HFF-Myc (cell line): ENCODE data around the gene ADAMTS13.

Experiments used
- DNase-seq: peaks from one replicate; pipeline ENCODE4 v3.0.0-alpha.2; 2011; ENCODE audit warnings: low read depth; ENCODE audit errors: extremely low read depth
- H3K4me3 ChIP-seq: replicated peaks from 2 replicates; pipeline ENCODE4 v1.5.1; 2011; ENCODE audit warnings: low read depth, mild to moderate bottlenecking, control low read depth, low read length
- CTCF ChIP-seq: IDR thresholded peaks from 2 replicates; pipeline ENCODE4 v1.5.1; 2012; ENCODE audit warnings: mild to moderate bottlenecking, low read depth, low read length, control low read depth; ENCODE audit errors: missing control alignments

ADAMTS13 gene

DNA sequence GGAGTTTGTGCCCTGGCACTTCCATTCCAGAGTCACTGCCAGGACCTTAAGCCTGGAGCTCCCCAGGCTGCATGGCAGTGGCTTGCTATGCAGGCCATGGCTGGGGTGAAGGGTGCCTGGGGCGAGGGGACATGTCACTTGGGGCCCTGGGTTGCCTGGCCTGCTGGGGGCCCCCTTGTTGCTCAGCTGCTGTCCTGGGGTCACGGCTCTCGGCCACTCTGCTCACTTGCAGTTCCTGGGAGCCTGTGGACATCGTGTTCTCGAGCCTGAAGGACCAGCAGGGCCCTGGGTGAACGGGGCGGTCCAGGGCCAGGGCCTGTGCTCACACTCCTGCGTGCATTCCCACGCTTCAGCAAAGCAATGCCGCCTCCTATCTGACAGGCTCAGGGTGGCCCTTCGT lies 71.3 kb downstream of the ADAMTS13 start:
- no peak overlapping the region for H3K4me3 ChIP-seq
- no peak for DNase-seq
- TF ChIP-seq CTCF: no peak

GRCh38 chr9:133493845-133494540 lies 71.8 kb downstream of the ADAMTS13 start:
- no peak for TF ChIP-seq CTCF
- no peak for DNase-seq
- no peak overlapping the region for H3K4me3 ChIP-seq

- TF ChIP-seq CTCF: no peak
- no peak overlapping the region for H3K4me3 ChIP-seq
- DNase-seq: no peak
These were observed 72.6 kb downstream of the ADAMTS13 start for GRCh38 chr9:133494636-133495326.

DNA sequence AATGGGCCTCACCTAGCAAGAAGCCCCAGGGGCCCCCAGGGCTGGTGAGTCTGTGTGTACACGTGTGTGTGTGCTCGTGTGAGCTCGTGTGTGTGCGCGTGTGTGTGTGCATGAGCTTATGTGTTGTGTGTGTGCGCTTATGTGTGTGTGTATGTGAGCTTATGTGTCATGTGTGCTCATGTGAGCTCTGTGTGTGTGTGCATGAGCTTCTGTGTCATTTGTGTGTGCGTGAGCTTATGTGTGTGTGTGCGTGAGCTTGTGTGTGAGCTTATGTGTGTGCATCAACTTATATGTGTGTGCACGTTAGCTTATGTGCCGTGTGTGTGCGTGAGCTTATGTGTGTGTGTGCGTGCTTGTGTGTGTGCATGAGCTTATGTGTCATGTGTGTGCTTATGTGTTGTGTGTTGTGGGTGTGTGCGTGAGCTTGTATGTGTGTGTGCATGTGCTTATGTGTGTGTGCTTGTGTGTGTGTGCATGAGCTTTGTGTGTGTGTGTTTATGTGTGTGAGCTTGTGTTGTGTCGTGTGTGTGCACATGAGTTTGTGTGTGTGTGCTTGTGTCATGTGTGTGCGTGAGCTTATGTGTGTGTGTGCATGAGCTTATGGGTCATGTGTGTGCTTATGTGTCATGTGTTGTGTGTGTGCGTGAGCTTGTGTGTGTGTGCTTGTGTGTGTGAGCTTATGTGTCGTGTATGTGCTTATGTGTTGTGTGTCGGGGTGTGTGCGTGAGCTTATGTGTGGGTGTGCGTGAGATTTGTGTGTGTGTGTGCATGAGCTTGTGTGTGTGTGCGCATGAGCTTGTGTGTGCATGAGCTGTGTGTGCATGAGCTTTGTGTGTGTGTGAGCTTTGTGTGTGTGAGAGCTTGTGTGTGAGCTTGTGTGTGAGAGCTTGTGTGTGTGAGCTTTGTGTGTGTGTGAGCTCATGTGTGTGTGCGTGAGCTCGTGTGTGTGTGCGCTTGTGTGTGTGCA lies 73.4 kb downstream of the ADAMTS13 start:
- no peak for DNase-seq
- no peak for TF ChIP-seq CTCF
- no peak overlapping the region for H3K4me3 ChIP-seq

DNA sequence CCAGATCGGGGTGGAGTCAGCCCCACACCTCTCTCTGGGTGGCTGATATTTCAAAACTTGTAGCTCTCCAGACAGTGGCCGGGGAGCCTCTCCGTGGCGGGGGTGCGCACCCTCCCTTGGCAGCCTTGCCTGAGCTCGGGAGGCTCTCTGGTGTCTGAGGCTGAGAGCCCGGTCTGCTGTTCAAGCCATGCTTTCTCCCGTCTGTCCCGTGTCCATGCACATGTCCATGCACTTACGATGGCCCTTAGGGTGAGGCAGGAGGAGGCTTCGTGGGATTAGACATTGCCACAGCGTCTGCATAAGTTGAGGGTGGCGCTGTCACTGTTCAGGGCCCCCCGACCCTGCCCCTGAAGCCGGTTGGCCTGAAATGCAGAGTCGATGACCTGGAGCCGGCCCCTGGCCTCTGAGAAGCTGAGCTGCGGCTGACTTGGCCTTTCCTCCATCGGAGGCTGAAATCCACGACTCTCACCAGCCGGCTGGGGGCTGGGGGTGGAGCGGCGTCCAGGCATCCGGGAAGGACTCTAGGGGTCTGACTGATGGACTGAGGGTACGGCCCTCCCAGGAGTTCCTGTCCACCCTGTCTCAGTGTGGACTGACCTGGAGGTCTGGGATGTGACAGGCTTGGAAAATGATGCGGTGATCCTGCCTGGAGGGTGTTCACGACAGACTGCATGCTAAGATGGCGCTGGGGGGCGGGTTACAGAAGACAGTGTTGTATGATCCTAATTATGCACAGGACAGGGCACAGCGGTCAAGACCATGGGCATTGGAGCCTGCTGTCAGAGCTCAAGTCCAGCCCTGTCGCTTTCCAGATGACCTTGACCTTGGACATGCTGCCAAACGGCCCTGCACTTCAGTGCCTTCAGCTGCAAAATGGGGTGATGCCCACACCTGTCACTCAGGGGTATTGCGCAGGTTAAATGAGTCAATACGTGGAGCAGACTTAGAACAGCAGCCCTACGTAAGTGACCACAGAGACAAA lies 75.0 kb downstream of the ADAMTS13 start:
- TF ChIP-seq CTCF: no peak
- H3K4me3 ChIP-seq: no peak overlapping the region
- DNase-seq: no peak
